ENCODE data around the gene BTBD8.

DNA sequence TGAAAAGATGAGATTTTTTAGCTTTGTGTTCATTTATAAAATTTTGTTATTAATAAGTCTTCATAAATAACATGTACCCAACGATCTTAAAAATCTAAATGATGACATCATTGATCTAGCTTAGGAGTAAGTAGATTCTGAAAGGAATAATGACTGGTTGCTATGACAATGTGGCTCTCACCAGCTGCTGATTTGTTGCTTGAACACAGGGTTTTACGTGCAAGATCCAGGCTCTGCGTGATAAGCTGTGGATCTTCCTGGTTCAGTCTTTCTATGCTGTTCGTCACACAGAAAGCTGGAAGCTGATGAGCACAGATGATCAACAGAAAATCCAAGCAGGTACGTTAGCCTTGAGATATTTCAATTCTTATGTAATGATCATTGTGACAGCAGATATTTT, 88.5 kb downstream of the BTBD8 start:
- TF ChIP-seq POLR2A (IDR thresholded peaks at IDR 0.05; ENCODE audit: low read depth, low read length) (no peak), POLR2AphosphoS5 (IDR thresholded peaks at IDR 0.05; ENCODE audit: low read depth, low read length) (no peak), TAF1 (IDR thresholded peaks at IDR 0.05; ENCODE audit: low read depth, low read length) (no peak)
